Type B pancreatic cell (in vitro differentiated cells): ENCODE measurements around the gene DIPK1A. TPM values are rescaled to one million over a fixed set of nuclear protein-coding genes. Genes with fewer than 3 reads are reported as not detected.

Experiments
- DNase-seq: peaks from one replicate; pipeline ENCODE4 v3.0.0; 2021; ENCODE audit warnings: mixed read lengths; ENCODE audit not compliant: unreplicated experiment; ENCODE audit errors: extremely low spot score
- H3K27ac Mint-ChIP-seq: 2 replicates; pipeline ENCODE4 v1.8.0; 2021; ENCODE audit warnings: mild to moderate bottlenecking, mixed read lengths
- H3K27me3 Mint-ChIP-seq: 2 replicates; pipeline ENCODE4 v1.8.0; 2021; ENCODE audit warnings: mixed read lengths
- H3K36me3 Mint-ChIP-seq: 2 replicates; pipeline ENCODE4 v1.8.0; 2021; ENCODE audit warnings: mixed read lengths
- H3K4me1 Mint-ChIP-seq: one replicate; pipeline ENCODE4 v1.8.0; 2021; ENCODE audit warnings: mixed read lengths; ENCODE audit not compliant: unreplicated experiment
- H3K4me3 Mint-ChIP-seq: 2 replicates; pipeline ENCODE4 v1.8.0; 2021; ENCODE audit warnings: mild to moderate bottlenecking, mixed read lengths
- H3K9me3 Mint-ChIP-seq: 2 replicates; pipeline ENCODE4 v1.8.0; 2021; ENCODE audit warnings: mixed read lengths
- CTCF ChIP-seq: fragments of 200-600 bp; sonication (generic); conservative IDR thresholded peaks from 2 replicates; pipeline ENCODE4 v1.5.0; 2021; ENCODE audit warnings: antibody characterized with exemption, mild to moderate bottlenecking
- long read RNA-seq: library from polyadenylated mRNA; unstranded; transcript quantifications from one replicate; pipeline ENCODE4 v2.0.0, GENCODE V29; 2020
- total RNA-seq: library from RNA; stranded (reverse); gene quantifications from 2 replicates; pipeline ENCODE4 v1.2.1, GENCODE V29; 2021; ENCODE audit warnings: low replicate concordance

The DIPK1A gene
- 4.6 and 9.8 TPM in 2 replicates for total RNA-seq
- long read RNA-seq, transcript FAM69A-201 (5 exons, 2,574 nt) = major isoform, 24 of 38 reads
- long read RNA-seq, partial matches to known transcripts = 1 of 38 reads
- long read RNA-seq, other reads (novel, unspliced or antisense) = 13 of 38 reads

GRCh38 chr1:92961131-92961895, at the start of gene DIPK1A:
TSS of gene DIPK1A (minus strand) at chr1:92961462. CDS start at chr1:92961429, 33 bp downstream.
- peaks cover 15% of the 10 kb centered on the region for H3K4me1 Mint-ChIP-seq
- no peaks in the 10 kb centered on the region for H3K9me3 Mint-ChIP-seq
- peak; percentile 83 for DNase-seq
- TF ChIP-seq CTCF = peak; percentile 58
- H3K36me3 Mint-ChIP-seq = no peaks in the 10 kb centered on the region
- H3K27ac Mint-ChIP-seq = peak within 1 kb of the TSS; percentile 98
- H3K4me3 Mint-ChIP-seq = peak within 1 kb of the TSS; percentile 93
- peaks cover 6% of the 10 kb centered on the region for H3K27me3 Mint-ChIP-seq

DNA sequence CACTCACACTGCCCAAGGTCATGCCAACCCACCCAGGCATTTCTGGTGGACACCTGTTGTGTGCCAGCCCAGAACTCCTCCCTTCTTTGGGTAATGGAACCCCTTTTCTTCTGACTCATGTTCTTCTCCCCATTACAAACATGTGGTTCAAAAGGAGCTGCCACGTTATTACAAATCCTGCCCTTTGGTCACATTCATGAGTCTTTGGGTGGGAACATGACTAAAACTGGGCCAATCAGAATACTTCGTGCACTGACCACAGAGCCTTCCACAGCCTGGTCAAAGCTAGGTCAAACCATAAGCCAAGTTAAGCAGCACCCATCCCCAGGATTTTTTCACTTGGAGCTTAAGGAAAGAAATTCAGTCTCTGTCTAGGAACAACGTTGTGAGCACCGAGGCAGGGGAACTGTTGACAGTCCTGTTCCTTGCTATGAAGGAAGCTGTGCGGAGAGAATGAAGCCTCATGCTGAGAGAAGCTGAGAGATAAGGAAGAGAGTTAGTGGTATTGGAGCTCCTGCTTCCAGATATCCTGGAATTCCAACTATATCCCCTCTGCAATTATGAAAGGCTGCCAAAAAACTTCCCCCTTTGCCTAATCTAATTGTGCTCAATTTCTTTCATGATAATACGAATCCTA, 46.8 kb upstream of the DIPK1A start:
- Mint-ChIP-seq H3K4me1 (no peaks in the 10 kb centered on the region), H3K27ac (no peak overlapping the region), H3K4me3 (no peak overlapping the region), H3K36me3 (no peaks in the 10 kb centered on the region), H3K27me3 (peaks cover 3% of the 10 kb centered on the region), H3K9me3 (no peaks in the 10 kb centered on the region)
- no peak for TF ChIP-seq CTCF
- DNase-seq = no peak

- no peaks in the 10 kb centered on the region for H3K36me3 Mint-ChIP-seq
- H3K9me3 Mint-ChIP-seq = no peaks in the 10 kb centered on the region
- no peak overlapping the region for H3K27ac Mint-ChIP-seq
- H3K27me3 Mint-ChIP-seq = peaks cover 3% of the 10 kb centered on the region
- no peak for TF ChIP-seq CTCF
- DNase-seq = no peak
- no peak overlapping the region for H3K4me3 Mint-ChIP-seq
- H3K4me1 Mint-ChIP-seq = peaks cover 8% of the 10 kb centered on the region
These were observed 44.0 kb upstream of the DIPK1A start for GRCh38 chr1:93005252-93005598.

DNA sequence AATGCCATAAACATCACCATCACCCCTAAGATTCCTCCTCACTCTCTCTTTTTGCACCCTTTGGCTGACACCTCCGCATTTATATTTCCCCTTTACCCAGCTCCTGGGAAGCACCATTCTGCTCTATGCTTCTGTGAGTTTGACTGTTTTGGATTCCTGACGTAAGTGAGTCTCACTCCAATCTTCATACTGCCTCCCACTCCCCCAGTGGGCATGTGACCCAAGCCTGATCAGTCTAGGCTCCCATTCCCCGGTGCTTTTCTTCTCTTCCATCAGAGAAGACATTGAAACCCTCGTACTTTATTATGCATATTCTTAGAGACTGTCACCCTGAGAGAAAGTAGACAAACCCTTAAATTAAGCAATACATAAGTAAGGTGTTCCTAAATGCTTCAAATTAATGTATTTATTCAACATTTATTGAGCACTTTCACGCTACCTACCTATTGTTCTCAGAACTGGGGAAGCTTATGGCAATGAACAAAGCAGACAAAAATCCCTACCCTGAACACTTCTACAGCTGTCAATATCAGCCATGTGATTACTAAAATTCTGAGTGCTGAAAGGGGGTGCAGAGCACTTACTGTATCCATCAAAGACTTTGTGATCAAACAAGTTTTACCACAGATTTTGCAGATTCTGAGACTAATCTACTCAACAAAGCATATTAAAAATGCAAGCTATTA, 43.4 kb upstream of the DIPK1A start:
- Mint-ChIP-seq H3K27me3 (peaks cover 3% of the 10 kb centered on the region), H3K36me3 (no peaks in the 10 kb centered on the region), H3K27ac (no peak overlapping the region), H3K4me1 (peaks cover 10% of the 10 kb centered on the region), H3K9me3 (no peaks in the 10 kb centered on the region), H3K4me3 (no peak overlapping the region)
- DNase-seq = no peak
- TF ChIP-seq CTCF = no peak

GRCh38 chr1:93003981-93004380, 42.7 kb upstream of the DIPK1A start:
- Mint-ChIP-seq H3K4me1 (peaks cover 10% of the 10 kb centered on the region), H3K27me3 (peaks cover 3% of the 10 kb centered on the region), H3K9me3 (no peaks in the 10 kb centered on the region), H3K4me3 (no peak overlapping the region), H3K36me3 (no peaks in the 10 kb centered on the region), H3K27ac (no peak overlapping the region)
- no peak for TF ChIP-seq CTCF
- DNase-seq = no peak
